HCT116 (cell line): ENCODE results near the gene RASGRF2. TPM values are rescaled to one million over a fixed set of nuclear protein-coding genes. Genes with fewer than 3 reads are reported as not detected.

ENCODE experiments used
- ATAC-seq: fragments of 200-7000 bp; cut with Tn5 transposase; 2 replicates; pipeline ENCODE4 v1.9.1; 2020; ENCODE audit warnings: mild to moderate bottlenecking, moderate library complexity
- BruUV-seq: library from RNA; stranded (reverse); fragments of 400-500 nt; replicated peaks from 2 replicates; lab custom pipeline; 2021; lab: Mats Ljungman, UMichigan
- CTCF ChIA-PET: fragments of 300-600 bp; sonication (Branson Sonifier 250); formaldehyde crosslinking; loops from one replicate; lab custom pipeline; 2021; ENCODE audit warnings: antibody characterized with exemption; lab: Charles Lee
- POLR2A ChIA-PET: fragments of 300-600, 350-600 bp; sonication (Branson Sonifier 250); formaldehyde crosslinking; loops from one replicate; lab custom pipeline; 2021; ENCODE audit warnings: antibody characterized with exemption; lab: Charles Lee
- RAD21 ChIA-PET, 2 experiments: fragments of 300-600 bp; sonication (Branson Sonifier 250); formaldehyde crosslinking; loops; one replicate each; lab custom pipeline; 2023; ENCODE audit warnings: low total read pairs in 2 of 2; ENCODE audit not compliant: uncharacterized antibody in 2 of 2, unreplicated experiment in 2 of 2, low non-redundant PET in 1 of 2; lab: Charles Lee
- DNase-seq: peaks from one replicate; pipeline ENCODE4 v3.0.0-alpha.2; 2010; ENCODE audit warnings: low read depth, low spot score
- H2AFZ ChIP-seq: fragments of 200-600 bp; shearing (Covaris generic), sonication (generic); 2 replicates; pipeline ENCODE4 v1.6.1; 2017; ENCODE audit warnings: low read depth, mixed run types, mixed read lengths, antibody characterized with exemption, low read length; ENCODE audit not compliant: poor library complexity, severe bottlenecking
- H3K27ac ChIP-seq: 2 replicates; pipeline ENCODE4 v1.5.1; 2012; ENCODE audit warnings: low read depth, low read length
- H3K27me3 ChIP-seq: fragments of 200-600 bp; sonication (generic); 2 replicates; pipeline ENCODE4 v1.6.1; 2016; ENCODE audit warnings: mixed run types, low read length, mixed read lengths; ENCODE audit not compliant: insufficient read depth
- H3K36me3 ChIP-seq, 2 experiments: fragments of 200-500 bp in 1 of 2; fragments of 200-600 bp in 1 of 2; sonication (Bioruptor generic) in 1 of 2; sonication (generic) in 1 of 2; 2 replicates each; pipeline versions ENCODE4 v1.5.1 to v1.6.1; 2014 to 2016; ENCODE audit warnings: low read length in 2 of 2, inconsistent platforms in 1 of 2, mixed read lengths in 1 of 2, mixed run types in 1 of 2; ENCODE audit not compliant: insufficient read depth in 2 of 2, control insufficient read depth in 1 of 2
- H3K4me1 ChIP-seq, 2 experiments: fragments of 200-600 bp in 1 of 2; sonication (generic) in 1 of 2; 2 replicates each; pipeline versions ENCODE4 v1.5.1 to v1.6.1; 2012 to 2017; ENCODE audit warnings: low read length in 2 of 2, inconsistent platforms in 1 of 2, mild to moderate bottlenecking in 1 of 2, mixed read lengths in 1 of 2, mixed run types in 1 of 2, moderate library complexity in 1 of 2; ENCODE audit not compliant: insufficient read depth in 2 of 2, control insufficient read depth in 1 of 2
- H3K4me2 ChIP-seq: fragments of 200-600 bp; sonication (generic); 2 replicates; pipeline ENCODE4 v1.6.1; 2017; ENCODE audit warnings: mixed run types, low read length, mixed read lengths
- H3K4me3 ChIP-seq, 2 experiments: fragments of 200-600 bp in 1 of 2; sonication (generic) in 1 of 2; replicated peaks in 1 of 2; 2 replicates each; pipeline ENCODE4 v1.5.1; 2011 to 2016; ENCODE audit warnings: low read length in 2 of 2, control low read depth in 1 of 2, low read depth in 1 of 2, mild to moderate bottlenecking in 1 of 2, mixed read lengths in 1 of 2, mixed run types in 1 of 2
- H3K79me2 ChIP-seq: fragments of 200-600 bp; sonication (generic); 2 replicates; pipeline ENCODE4 v1.6.1; 2017; ENCODE audit warnings: mild to moderate bottlenecking, mixed run types, low read length, moderate library complexity, mixed read lengths; ENCODE audit not compliant: insufficient read depth
- H3K9ac ChIP-seq: fragments of 200-600 bp; sonication (generic); 2 replicates; pipeline ENCODE4 v1.6.1; 2016; ENCODE audit warnings: low read length, mixed read lengths
- H3K9me2 ChIP-seq: fragments of 200-600 bp; sonication (generic), shearing (Covaris generic); 2 replicates; pipeline ENCODE4 v1.6.1; 2017; ENCODE audit warnings: mixed run types, mild to moderate bottlenecking, moderate library complexity; ENCODE audit not compliant: insufficient read depth
- H3K9me3 ChIP-seq, 2 experiments: fragments of 200-500 bp in 1 of 2; fragments of 200-600 bp in 1 of 2; sonication (Bioruptor generic) in 1 of 2; sonication (generic) in 1 of 2; 2 replicates each; pipeline ENCODE4 v1.6.1; 2014 to 2017; ENCODE audit warnings: low read length in 2 of 2, mixed read lengths in 2 of 2, inconsistent platforms in 1 of 2, low read depth in 1 of 2, mild to moderate bottlenecking in 1 of 2, mixed run types in 1 of 2, moderate library complexity in 1 of 2; ENCODE audit not compliant: control insufficient read depth in 1 of 2, insufficient read depth in 1 of 2
- H4K20me1 ChIP-seq: fragments of 200-600 bp; sonication (generic), shearing (Covaris generic); 2 replicates; pipeline ENCODE4 v1.6.1; 2017; ENCODE audit warnings: mixed run types, mild to moderate bottlenecking, moderate library complexity; ENCODE audit not compliant: insufficient read depth
- CBX3 ChIP-seq: IDR thresholded peaks from 2 replicates; pipeline ENCODE4 v1.6.1; 2012; ENCODE audit warnings: low read depth
- EZH2 ChIP-seq: fragments of 200-600 bp; sonication (generic); IDR thresholded peaks from 2 replicates; pipeline ENCODE4 v1.6.1; 2017; ENCODE audit warnings: antibody characterized with exemption, mixed run types
- EZH2phosphoT487 ChIP-seq: fragments of 200-600 bp; IDR thresholded peaks from 2 replicates; pipeline ENCODE4 v1.6.1; 2018; ENCODE audit warnings: antibody characterized with exemption, borderline replicate concordance
- FOSL1 ChIP-seq: IDR thresholded peaks from 2 replicates; pipeline ENCODE4 v1.6.1; 2012; ENCODE audit warnings: low read depth
- JUND ChIP-seq: IDR thresholded peaks from 2 replicates; pipeline ENCODE4 v1.6.1; 2012
- POLR2AphosphoS5 ChIP-seq: IDR thresholded peaks from 2 replicates; pipeline ENCODE4 v1.6.1; 2011; ENCODE audit warnings: mild to moderate bottlenecking, low read depth, low read length, moderate library complexity
- RAD21 ChIP-seq: IDR thresholded peaks from 2 replicates; pipeline ENCODE4 v1.6.1; 2012; ENCODE audit warnings: low read depth, mild to moderate bottlenecking
- SP1 ChIP-seq: IDR thresholded peaks from 2 replicates; pipeline ENCODE4 v1.6.1; 2012; ENCODE audit warnings: low read depth
- SRF ChIP-seq: IDR thresholded peaks from 2 replicates; pipeline ENCODE4 v1.6.1; 2012; ENCODE audit warnings: low read depth
- TCF7L2 ChIP-seq: IDR thresholded peaks from 2 replicates; pipeline ENCODE4 v1.7.0; 2011; ENCODE audit warnings: borderline replicate concordance, inconsistent platforms; ENCODE audit not compliant: insufficient read depth, insufficient read length; ENCODE audit errors: extremely low read depth
- ZFX ChIP-seq: fragments of 450-650 bp; IDR thresholded peaks from 2 replicates; pipeline ENCODE4 v1.6.1; 2017
- ZNF274 ChIP-seq: fragments of 200-500 bp; sonication (Bioruptor generic); IDR thresholded peaks from 2 replicates; pipeline ENCODE4 v1.6.1; 2014; ENCODE audit warnings: mild to moderate bottlenecking, low read depth, low read length, inconsistent platforms
- intact Hi-C: fragments of 100-400 bp; cut with micrococcal nuclease; formaldehyde crosslinking; loops from 2 replicates; pipeline ENCODE4 v1.10.0; 2022
- total RNA-seq: library from RNA; stranded (reverse); gene quantifications from one replicate; pipeline ENCODE4 v1.2.1, GENCODE V29; 2021; ENCODE audit not compliant: unreplicated experiment
- TF ChIP-seq, protein P1 (sequence below), 3 experiments: fragments of 200-600 bp in 1 of 3; sonication (generic) in 1 of 3; IDR thresholded peaks in 2 of 3; conservative IDR thresholded peaks in 1 of 3; 2 replicates each; pipeline ENCODE4 v1.5.1; 2012 to 2017; ENCODE audit warnings: low read depth in 2 of 3, low read length in 2 of 3, antibody characterized with exemption in 1 of 3, borderline replicate concordance in 1 of 3, control low read depth in 1 of 3, mild to moderate bottlenecking in 1 of 3, mixed read lengths in 1 of 3, mixed run types in 1 of 3, moderate library complexity in 1 of 3; ENCODE audit not compliant: insufficient read depth in 1 of 3
- TF ChIP-seq, protein P2 (sequence below): IDR thresholded peaks from 2 replicates; pipeline ENCODE4 v1.6.1; 2012
- TF ChIP-seq, protein P3 (sequence below): IDR thresholded peaks from 2 replicates; pipeline ENCODE4 v1.6.1; 2011; ENCODE audit warnings: mild to moderate bottlenecking, low read length, moderate library complexity; ENCODE audit not compliant: insufficient replicate concordance; ENCODE audit errors: extremely low read depth
- TF ChIP-seq, protein P4 (sequence below): IDR thresholded peaks from 2 replicates; pipeline ENCODE4 v1.6.1; 2012; ENCODE audit warnings: low read depth
- TF ChIP-seq, protein P5 (sequence below): IDR thresholded peaks from 2 replicates; pipeline ENCODE4 v1.6.1; 2012

The RASGRF2 gene
- total RNA-seq, 1 experiment from 2014 or later: 0.05 TPM

DNA sequence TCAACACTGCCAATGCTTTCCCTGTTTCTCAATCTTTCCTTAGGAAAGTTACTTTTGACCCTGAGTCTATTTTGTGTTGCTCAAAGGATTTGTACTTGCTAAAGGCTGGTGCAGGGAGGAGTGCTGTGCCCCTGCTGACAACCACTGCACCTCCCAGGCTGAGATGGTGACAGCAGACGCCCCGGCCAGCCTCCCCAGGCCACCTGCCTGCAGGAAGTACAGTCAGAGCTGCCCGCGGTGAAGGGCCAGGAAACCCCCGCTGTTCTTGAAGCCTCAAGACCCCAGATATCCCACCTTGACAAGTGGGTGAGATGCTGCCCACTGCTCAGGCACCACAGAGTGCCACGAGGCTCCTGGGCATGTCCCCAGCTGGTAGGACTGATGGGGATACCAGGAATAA lies 228.8 kb downstream of the RASGRF2 start (continued):
- TF ChIP-seq, protein P1, sequence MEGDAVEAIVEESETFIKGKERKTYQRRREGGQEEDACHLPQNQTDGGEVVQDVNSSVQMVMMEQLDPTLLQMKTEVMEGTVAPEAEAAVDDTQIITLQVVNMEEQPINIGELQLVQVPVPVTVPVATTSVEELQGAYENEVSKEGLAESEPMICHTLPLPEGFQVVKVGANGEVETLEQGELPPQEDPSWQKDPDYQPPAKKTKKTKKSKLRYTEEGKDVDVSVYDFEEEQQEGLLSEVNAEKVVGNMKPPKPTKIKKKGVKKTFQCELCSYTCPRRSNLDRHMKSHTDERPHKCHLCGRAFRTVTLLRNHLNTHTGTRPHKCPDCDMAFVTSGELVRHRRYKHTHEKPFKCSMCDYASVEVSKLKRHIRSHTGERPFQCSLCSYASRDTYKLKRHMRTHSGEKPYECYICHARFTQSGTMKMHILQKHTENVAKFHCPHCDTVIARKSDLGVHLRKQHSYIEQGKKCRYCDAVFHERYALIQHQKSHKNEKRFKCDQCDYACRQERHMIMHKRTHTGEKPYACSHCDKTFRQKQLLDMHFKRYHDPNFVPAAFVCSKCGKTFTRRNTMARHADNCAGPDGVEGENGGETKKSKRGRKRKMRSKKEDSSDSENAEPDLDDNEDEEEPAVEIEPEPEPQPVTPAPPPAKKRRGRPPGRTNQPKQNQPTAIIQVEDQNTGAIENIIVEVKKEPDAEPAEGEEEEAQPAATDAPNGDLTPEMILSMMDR (IDR thresholded peaks at IDR 0.05 in 2 of 3, conservative IDR thresholded peaks at IDR 0.05 in 1 of 3; ENCODE audit: borderline replicate concordance in 1 of 3, insufficient read depth in 1 of 3, low read depth in 2 of 3, low read length in 2 of 3): no peak
- TF ChIP-seq RAD21 (no peak), TCF7L2 (no peak), CBX3 (no peak)

DNA sequence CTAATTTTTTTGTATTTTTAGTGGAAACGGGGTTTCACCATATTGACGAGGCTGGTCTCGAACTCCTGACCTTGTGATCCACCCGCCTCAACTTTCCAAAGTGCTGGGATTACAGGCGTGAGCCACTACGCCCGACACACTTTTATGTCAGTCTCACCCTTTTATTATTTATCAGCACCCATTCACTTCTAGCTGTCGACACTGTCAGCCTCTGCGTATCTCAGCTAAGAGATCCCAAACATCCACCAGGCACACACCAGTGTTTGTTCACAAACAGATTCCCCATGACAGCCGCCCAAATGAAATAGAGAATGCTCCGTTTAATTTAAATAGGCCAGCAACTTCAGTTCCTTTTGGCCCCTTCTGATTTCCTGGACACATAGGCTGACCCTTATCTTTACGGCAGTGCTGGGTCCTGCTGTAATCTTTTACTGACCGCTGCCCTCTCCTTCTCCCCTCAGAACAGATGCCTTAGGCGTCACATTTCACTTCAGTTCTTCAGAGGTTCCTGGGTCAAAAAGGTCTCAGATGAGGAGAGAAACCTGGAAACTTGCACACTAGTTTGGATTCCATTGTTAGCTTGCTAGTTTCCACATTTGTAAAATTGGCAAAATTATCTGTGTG lies 229.8 kb downstream of the RASGRF2 start:
- RAD21 ChIA-PET: no interaction called here
- ATAC-seq (no peak), DNase-seq (no peak)
- H3K9me2 ChIP-seq: no peaks in the 10 kb centered on the region
- H4K20me1 ChIP-seq: no peaks in the 10 kb centered on the region
- no peaks in the 10 kb centered on the region for H3K36me3 ChIP-seq
- intact Hi-C loops: no loop called here
- no peak for TF ChIP-seq ZFX
- no peak for TF ChIP-seq EZH2phosphoT487
- TF ChIP-seq EZH2: no peak
- TF ChIP-seq, protein P2, sequence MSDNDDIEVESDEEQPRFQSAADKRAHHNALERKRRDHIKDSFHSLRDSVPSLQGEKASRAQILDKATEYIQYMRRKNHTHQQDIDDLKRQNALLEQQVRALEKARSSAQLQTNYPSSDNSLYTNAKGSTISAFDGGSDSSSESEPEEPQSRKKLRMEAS: no peak
- TF ChIP-seq FOSL1: no peak
- no peak for TF ChIP-seq TCF7L2
- TF ChIP-seq, protein P3, sequence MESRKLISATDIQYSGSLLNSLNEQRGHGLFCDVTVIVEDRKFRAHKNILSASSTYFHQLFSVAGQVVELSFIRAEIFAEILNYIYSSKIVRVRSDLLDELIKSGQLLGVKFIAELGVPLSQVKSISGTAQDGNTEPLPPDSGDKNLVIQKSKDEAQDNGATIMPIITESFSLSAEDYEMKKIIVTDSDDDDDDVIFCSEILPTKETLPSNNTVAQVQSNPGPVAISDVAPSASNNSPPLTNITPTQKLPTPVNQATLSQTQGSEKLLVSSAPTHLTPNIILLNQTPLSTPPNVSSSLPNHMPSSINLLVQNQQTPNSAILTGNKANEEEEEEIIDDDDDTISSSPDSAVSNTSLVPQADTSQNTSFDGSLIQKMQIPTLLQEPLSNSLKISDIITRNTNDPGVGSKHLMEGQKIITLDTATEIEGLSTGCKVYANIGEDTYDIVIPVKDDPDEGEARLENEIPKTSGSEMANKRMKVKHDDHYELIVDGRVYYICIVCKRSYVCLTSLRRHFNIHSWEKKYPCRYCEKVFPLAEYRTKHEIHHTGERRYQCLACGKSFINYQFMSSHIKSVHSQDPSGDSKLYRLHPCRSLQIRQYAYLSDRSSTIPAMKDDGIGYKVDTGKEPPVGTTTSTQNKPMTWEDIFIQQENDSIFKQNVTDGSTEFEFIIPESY: no peak
- no peak for TF ChIP-seq SP1
- no peak for TF ChIP-seq RAD21
- no peak for TF ChIP-seq CBX3
- TF ChIP-seq POLR2AphosphoS5: no peak
- TF ChIP-seq ZNF274: no peak
- TF ChIP-seq JUND: no peak
- TF ChIP-seq, protein P4, sequence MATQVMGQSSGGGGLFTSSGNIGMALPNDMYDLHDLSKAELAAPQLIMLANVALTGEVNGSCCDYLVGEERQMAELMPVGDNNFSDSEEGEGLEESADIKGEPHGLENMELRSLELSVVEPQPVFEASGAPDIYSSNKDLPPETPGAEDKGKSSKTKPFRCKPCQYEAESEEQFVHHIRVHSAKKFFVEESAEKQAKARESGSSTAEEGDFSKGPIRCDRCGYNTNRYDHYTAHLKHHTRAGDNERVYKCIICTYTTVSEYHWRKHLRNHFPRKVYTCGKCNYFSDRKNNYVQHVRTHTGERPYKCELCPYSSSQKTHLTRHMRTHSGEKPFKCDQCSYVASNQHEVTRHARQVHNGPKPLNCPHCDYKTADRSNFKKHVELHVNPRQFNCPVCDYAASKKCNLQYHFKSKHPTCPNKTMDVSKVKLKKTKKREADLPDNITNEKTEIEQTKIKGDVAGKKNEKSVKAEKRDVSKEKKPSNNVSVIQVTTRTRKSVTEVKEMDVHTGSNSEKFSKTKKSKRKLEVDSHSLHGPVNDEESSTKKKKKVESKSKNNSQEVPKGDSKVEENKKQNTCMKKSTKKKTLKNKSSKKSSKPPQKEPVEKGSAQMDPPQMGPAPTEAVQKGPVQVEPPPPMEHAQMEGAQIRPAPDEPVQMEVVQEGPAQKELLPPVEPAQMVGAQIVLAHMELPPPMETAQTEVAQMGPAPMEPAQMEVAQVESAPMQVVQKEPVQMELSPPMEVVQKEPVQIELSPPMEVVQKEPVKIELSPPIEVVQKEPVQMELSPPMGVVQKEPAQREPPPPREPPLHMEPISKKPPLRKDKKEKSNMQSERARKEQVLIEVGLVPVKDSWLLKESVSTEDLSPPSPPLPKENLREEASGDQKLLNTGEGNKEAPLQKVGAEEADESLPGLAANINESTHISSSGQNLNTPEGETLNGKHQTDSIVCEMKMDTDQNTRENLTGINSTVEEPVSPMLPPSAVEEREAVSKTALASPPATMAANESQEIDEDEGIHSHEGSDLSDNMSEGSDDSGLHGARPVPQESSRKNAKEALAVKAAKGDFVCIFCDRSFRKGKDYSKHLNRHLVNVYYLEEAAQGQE: no peak
- no peak for TF ChIP-seq SRF
- TF ChIP-seq, protein P5, sequence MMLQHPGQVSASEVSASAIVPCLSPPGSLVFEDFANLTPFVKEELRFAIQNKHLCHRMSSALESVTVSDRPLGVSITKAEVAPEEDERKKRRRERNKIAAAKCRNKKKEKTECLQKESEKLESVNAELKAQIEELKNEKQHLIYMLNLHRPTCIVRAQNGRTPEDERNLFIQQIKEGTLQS: no peak
- no peaks in the 10 kb centered on the region for H3K27me3 ChIP-seq
- H3K9ac ChIP-seq: no peak overlapping the region
- no peak overlapping the region for H3K27ac ChIP-seq
- POLR2A ChIA-PET: no interaction called here
- H3K4me3 ChIP-seq: no peak overlapping the region
- H3K4me2 ChIP-seq: no peak overlapping the region
- no TSS peak for BruUV-seq
- H3K4me1 ChIP-seq: peaks cover 0 to 6% of the 10 kb centered on the region in 2 experiments; a peak in 1 of 4 replicates
- no peak overlapping the region for H2AFZ ChIP-seq
- H3K79me2 ChIP-seq: no peaks in the 10 kb centered on the region
- CTCF ChIA-PET: no interaction called here
- no peaks in the 10 kb centered on the region for H3K9me3 ChIP-seq
